PC-9 (cell line): ENCODE data around the gene SPINT3. TPM values are rescaled to one million over a fixed set of nuclear protein-coding genes. Genes with fewer than 3 reads are reported as not detected.

Experiments used
- BruUV-seq: library from RNA; stranded (reverse); fragments of 400-500 nt; replicated peaks from 2 replicates; lab custom pipeline; 2021; lab: Mats Ljungman, UMichigan
- CTCF ChIA-PET: fragments of 300-600 bp; sonication (Branson Sonifier 250); formaldehyde crosslinking; loops from one replicate; lab custom pipeline; 2022; ENCODE audit warnings: antibody characterized with exemption; lab: Charles Lee
- POLR2A ChIA-PET: fragments of 300-600 bp; sonication (Branson Sonifier 250); formaldehyde crosslinking; loops from one replicate; lab custom pipeline; 2022; ENCODE audit warnings: antibody characterized with exemption; ENCODE audit not compliant: unreplicated experiment; lab: Charles Lee
- DNase-seq, 2 experiments: peaks; one replicate each; pipeline versions ENCODE4 v3.0.0 to v3.0.0-alpha.2; 2015 to 2022; ENCODE audit warnings: mixed read lengths in 1 of 2
- H2AFZ ChIP-seq: fragments of 200-600 bp; sonication (generic); 2 replicates; pipeline ENCODE4 v1.8.1; 2017; ENCODE audit warnings: antibody characterized with exemption
- H3F3A ChIP-seq: fragments of 200-600 bp; sonication (generic); 2 replicates; pipeline ENCODE4 v1.8.1; 2017; ENCODE audit warnings: antibody characterized with exemption, mild to moderate bottlenecking, low read depth; ENCODE audit not compliant: insufficient read depth
- H3K27ac ChIP-seq: fragments of 200-600 bp; sonication (generic); 2 replicates; pipeline ENCODE4 v1.6.1; 2016; ENCODE audit warnings: mixed run types
- H3K27me3 ChIP-seq: fragments of 200-600 bp; sonication (generic); 2 replicates; pipeline ENCODE4 v1.6.1; 2016; ENCODE audit warnings: low read depth, mixed run types; ENCODE audit not compliant: insufficient read depth
- H3K36me3 ChIP-seq: fragments of 200-600 bp; sonication (generic); 2 replicates; pipeline ENCODE4 v1.6.1; 2016; ENCODE audit warnings: low read depth, mixed run types
- H3K4me1 ChIP-seq: fragments of 200-600 bp; sonication (generic); replicated peaks from 2 replicates; pipeline ENCODE4 v1.6.1; 2016; ENCODE audit warnings: mixed run types; ENCODE audit not compliant: insufficient read depth
- H3K4me2 ChIP-seq: fragments of 200-600 bp; sonication (generic); 2 replicates; pipeline ENCODE4 v1.6.1; 2017; ENCODE audit warnings: mixed run types
- H3K4me3 ChIP-seq: fragments of 200-600 bp; sonication (generic); 2 replicates; pipeline ENCODE4 v1.6.1; 2016; ENCODE audit warnings: mixed run types
- H3K79me2 ChIP-seq: fragments of 200-600 bp; sonication (generic); 2 replicates; pipeline ENCODE4 v1.6.1; 2017; ENCODE audit warnings: low read depth, mixed run types
- H3K9me2 ChIP-seq: fragments of 200-600 bp; sonication (generic); 2 replicates; pipeline ENCODE4 v1.8.1; 2017; ENCODE audit warnings: mild to moderate bottlenecking; ENCODE audit not compliant: insufficient read depth
- H3K9me3 ChIP-seq: fragments of 200-600 bp; sonication (generic); 2 replicates; pipeline ENCODE4 v1.8.1; 2016; ENCODE audit warnings: low read depth; ENCODE audit not compliant: insufficient read depth
- H4K20me1 ChIP-seq: fragments of 200-600 bp; sonication (generic); 2 replicates; pipeline ENCODE4 v1.8.1; 2017; ENCODE audit not compliant: insufficient read depth
- EZH2 ChIP-seq: fragments of 200-600 bp; sonication (generic); IDR thresholded peaks from 2 replicates; pipeline ENCODE4 v1.8.0; 2017; ENCODE audit warnings: antibody characterized with exemption, low read depth
- intact Hi-C: fragments of 100-400 bp; cut with micrococcal nuclease; formaldehyde crosslinking; loops from one replicate; pipeline ENCODE4 v1.10.0; 2022; ENCODE audit not compliant: unreplicated experiment
- total RNA-seq: library from RNA; stranded (reverse); gene quantifications from 2 replicates; pipeline ENCODE4 v1.2.3, GENCODE V29; 2021
- TF ChIP-seq, protein P1 (sequence below): fragments of 200-600 bp; sonication (generic); conservative IDR thresholded peaks from 2 replicates; pipeline ENCODE4 v1.6.1; 2017; ENCODE audit warnings: mixed run types, antibody characterized with exemption, mild to moderate bottlenecking, moderate library complexity

Gene SPINT3
- total RNA-seq, 1 experiment from 2014 or later: not detected

DNA sequence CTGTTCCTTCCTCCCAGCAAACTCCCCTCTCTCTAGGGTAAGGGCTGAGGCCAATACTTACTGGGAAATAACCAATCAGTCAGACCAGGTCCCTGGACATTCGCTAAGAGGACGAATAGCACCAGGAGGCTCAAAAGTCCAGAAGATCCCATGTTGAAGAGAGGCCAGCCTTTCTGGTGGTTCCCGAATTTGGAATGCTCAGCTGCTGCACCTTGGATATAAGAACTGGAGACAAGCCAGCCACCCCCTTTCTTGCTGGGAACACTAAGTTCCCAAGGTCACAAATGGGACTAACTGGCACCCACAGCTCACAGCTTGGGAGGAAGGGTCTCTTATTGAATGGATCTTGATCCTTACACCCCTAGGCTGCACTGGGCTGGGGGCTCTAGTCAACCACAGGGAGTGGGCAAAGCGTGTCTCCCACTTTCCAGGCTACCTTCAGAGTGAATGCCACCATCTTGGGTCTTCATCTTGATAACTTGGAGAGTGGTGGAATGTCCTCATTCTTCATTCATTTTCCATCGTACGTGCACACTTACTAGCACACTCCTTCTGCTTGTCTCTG lies 31.9 kb upstream of the SPINT3 start, which contains the start of gene EPPIN:
EPPIN (minus strand) TSS at position 196 of the 565 bp plus-strand sequence; CDS start at position 152, 44 bp downstream.
- Histone ChIP-seq H4K20me1 (no peaks in the 10 kb centered on the region), H3F3A (no peaks in the 10 kb centered on the region; the same call in 1 of the 2 replicates), H3K27me3 (no peaks in the 10 kb centered on the region), H3K36me3 (no peaks in the 10 kb centered on the region), H2AFZ (no peak within 1 kb of the TSS), H3K9me3 (peaks cover 5% of the 10 kb centered on the region; the same call in 1 of the 2 replicates), H3K79me2 (no peaks in the 10 kb centered on the region), H3K9me2 (no peaks in the 10 kb centered on the region), H3K27ac (no peak within 1 kb of the TSS), H3K4me2 (no peak within 1 kb of the TSS), H3K4me3 (no peak within 1 kb of the TSS), H3K4me1 (peaks cover 10% of the 10 kb centered on the region)
- no peak for DNase-seq
- no peak for TF ChIP-seq EZH2
- TF ChIP-seq, protein P1, sequence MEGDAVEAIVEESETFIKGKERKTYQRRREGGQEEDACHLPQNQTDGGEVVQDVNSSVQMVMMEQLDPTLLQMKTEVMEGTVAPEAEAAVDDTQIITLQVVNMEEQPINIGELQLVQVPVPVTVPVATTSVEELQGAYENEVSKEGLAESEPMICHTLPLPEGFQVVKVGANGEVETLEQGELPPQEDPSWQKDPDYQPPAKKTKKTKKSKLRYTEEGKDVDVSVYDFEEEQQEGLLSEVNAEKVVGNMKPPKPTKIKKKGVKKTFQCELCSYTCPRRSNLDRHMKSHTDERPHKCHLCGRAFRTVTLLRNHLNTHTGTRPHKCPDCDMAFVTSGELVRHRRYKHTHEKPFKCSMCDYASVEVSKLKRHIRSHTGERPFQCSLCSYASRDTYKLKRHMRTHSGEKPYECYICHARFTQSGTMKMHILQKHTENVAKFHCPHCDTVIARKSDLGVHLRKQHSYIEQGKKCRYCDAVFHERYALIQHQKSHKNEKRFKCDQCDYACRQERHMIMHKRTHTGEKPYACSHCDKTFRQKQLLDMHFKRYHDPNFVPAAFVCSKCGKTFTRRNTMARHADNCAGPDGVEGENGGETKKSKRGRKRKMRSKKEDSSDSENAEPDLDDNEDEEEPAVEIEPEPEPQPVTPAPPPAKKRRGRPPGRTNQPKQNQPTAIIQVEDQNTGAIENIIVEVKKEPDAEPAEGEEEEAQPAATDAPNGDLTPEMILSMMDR: no peak
- POLR2A ChIA-PET: no interaction called here
- intact Hi-C loops: no loop called here
- CTCF ChIA-PET: interaction anchor here (1.1 kb wide), 1 partner anchor 224 kb away, joined by 4 read pairs; no protein-coding TSS in a partner anchor
- BruUV-seq: no TSS peak

DNA sequence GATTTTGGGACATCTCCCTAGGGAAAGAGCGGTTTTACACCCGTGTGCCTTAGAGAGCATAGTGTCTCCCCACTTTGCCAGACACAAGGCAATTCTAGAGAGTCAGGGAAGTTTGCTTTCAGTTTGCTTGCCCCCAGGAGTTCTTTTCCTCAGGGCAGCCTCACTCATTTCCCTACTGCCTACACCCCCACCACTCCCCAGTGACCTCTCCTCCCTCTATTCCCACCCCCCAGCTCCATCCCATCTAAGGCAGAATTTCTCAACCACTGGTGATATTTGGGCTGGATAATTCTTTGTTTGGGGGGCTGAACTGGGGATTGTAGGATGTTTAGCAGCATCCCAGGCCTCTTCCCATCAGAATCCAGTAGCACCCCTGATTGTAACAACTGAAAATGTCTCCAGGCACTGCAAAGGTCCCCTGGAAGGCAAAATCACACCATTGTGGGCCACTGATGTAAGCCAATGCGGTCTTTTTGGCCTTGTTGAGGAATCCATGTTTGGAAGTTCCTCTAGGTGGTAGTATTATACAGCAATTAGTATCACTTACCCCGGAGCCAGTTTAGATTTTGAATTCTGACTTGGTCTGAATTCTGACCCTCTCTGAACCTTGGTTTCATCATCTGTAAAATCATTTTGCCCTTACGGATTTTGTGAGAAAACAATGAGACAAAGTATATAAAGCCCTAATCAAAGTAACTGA lies 30.5 kb upstream of the SPINT3 start:
- no peaks in the 10 kb centered on the region for H3K27me3 ChIP-seq
- ChIA-PET POLR2A (interaction anchor here (0.5 kb wide), 1 partner anchor 11 kb away, joined by 27 read pairs; no protein-coding TSS in a partner anchor), CTCF (interaction anchor here (0.7 kb wide), 1 partner anchor 225 kb away, joined by 3 read pairs; no protein-coding TSS in a partner anchor)
- BruUV-seq: no TSS peak
- intact Hi-C loops: loop anchor here (1.0 kb wide), 1 partner anchor 225 kb away; no protein-coding TSS in a partner anchor
- no peak for DNase-seq
- H3K27ac ChIP-seq: no peak overlapping the region
- H3K4me3 ChIP-seq: no peak overlapping the region
- no peaks in the 10 kb centered on the region for H3K36me3 ChIP-seq
- H3K4me2 ChIP-seq: no peak overlapping the region
- H3K4me1 ChIP-seq: peaks cover 10% of the 10 kb centered on the region
- TF ChIP-seq, protein P1: peak; percentile 64
- no peak for TF ChIP-seq EZH2
- H2AFZ ChIP-seq: no peak overlapping the region
- H3F3A ChIP-seq: no peaks in the 10 kb centered on the region; the same call in 1 of the 2 replicates
- H3K9me3 ChIP-seq: peaks cover under 1% of the 10 kb centered on the region; the same call in 1 of the 2 replicates
- no peaks in the 10 kb centered on the region for H3K79me2 ChIP-seq
- H4K20me1 ChIP-seq: no peaks in the 10 kb centered on the region
- H3K9me2 ChIP-seq: no peaks in the 10 kb centered on the region

DNA sequence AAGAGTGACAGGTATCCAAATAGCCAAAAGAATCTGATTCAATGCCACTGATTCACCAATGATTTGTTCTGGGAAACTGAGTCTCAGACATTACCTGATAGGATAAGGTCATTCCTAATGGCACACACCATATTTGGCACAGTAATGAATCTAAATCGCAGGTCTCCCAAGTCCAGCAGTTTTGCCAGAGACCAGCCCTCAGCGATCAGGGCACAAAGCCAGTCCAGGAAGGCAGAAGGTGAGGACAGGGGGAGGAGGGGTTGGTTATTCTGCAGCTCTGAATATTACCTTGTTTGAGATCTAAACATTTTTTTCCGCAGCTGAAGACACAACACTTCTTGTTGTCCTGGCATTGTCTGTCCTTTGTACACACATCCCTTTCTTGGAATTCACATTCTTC lies 29.9 kb upstream of the SPINT3 start:
- no peaks in the 10 kb centered on the region; the same call in 1 of the 2 replicates for H3F3A ChIP-seq
- H4K20me1 ChIP-seq: no peaks in the 10 kb centered on the region
- DNase-seq: no peak
- peaks cover 10% of the 10 kb centered on the region for H3K4me1 ChIP-seq
- TF ChIP-seq, protein P1: no peak
- TF ChIP-seq EZH2: no peak
- H2AFZ ChIP-seq: no peak overlapping the region
- H3K27ac ChIP-seq: no peak overlapping the region
- H3K79me2 ChIP-seq: no peaks in the 10 kb centered on the region
- intact Hi-C loops: no loop called here
- H3K36me3 ChIP-seq: no peaks in the 10 kb centered on the region
- POLR2A ChIA-PET: no interaction called here
- H3K4me3 ChIP-seq: no peak overlapping the region
- BruUV-seq: no TSS peak
- no peaks in the 10 kb centered on the region for H3K9me2 ChIP-seq
- no peak overlapping the region for H3K4me2 ChIP-seq
- CTCF ChIA-PET: interaction anchor here (0.7 kb wide), 1 partner anchor 225 kb away, joined by 3 read pairs; no protein-coding TSS in a partner anchor
- H3K27me3 ChIP-seq: no peaks in the 10 kb centered on the region
- H3K9me3 ChIP-seq: no peaks in the 10 kb centered on the region
